ENCODE measurements around the gene CLSTN2.

The CLSTN2 gene

DNA sequence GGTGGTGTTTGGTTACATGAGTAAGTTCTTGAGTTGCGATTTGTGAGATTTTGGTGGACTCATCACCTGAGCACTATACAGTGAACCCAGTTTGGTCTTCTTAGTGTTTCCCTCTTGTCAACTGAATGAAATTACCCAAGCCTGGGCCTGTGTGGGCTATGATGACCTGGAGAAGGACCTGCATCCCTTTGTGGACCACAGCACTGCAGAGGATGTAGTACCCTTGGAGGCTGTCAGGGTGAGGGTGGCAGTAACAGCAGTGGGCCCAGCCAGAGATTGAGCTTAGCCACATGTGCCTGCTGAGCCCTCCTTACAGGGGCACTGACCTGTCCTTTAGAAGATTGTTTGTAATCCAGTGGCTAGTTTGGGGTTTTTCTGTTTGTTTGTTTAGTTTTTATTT lies 492.8 kb downstream of the CLSTN2 start:
- in situ Hi-C loops (cut with HindIII; ENCODE audit: low sequenced_read_pairs): no loop called here
- no peak overlapping the region for H3K4me3 ChIP-seq (ENCODE audit: low read depth, low read length)
- TF ChIP-seq, protein P1, sequence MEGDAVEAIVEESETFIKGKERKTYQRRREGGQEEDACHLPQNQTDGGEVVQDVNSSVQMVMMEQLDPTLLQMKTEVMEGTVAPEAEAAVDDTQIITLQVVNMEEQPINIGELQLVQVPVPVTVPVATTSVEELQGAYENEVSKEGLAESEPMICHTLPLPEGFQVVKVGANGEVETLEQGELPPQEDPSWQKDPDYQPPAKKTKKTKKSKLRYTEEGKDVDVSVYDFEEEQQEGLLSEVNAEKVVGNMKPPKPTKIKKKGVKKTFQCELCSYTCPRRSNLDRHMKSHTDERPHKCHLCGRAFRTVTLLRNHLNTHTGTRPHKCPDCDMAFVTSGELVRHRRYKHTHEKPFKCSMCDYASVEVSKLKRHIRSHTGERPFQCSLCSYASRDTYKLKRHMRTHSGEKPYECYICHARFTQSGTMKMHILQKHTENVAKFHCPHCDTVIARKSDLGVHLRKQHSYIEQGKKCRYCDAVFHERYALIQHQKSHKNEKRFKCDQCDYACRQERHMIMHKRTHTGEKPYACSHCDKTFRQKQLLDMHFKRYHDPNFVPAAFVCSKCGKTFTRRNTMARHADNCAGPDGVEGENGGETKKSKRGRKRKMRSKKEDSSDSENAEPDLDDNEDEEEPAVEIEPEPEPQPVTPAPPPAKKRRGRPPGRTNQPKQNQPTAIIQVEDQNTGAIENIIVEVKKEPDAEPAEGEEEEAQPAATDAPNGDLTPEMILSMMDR (IDR thresholded peaks at IDR 0.05; ENCODE audit: low read depth, low read length): no peak
- DNase-seq (ENCODE audit: low read depth, low spot score): no peak

DNA sequence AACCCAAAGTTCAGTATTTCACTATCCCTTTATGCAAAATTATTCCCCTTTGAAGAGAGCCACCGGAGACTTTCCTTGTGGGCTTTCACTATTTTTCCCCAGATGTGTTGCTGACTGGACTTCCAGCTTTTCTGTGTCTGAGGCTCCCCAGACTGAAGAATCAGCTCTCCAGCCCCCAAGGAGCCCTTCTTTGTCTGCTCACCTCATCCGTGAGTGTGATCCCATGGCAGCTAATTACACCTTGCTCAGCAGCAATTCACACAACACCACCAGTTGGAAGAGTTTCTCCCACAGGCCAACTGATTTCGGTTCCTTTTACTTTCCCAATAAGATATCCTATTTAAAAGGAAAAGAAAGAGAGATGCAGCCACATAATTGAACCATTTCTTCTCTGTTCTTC lies 493.4 kb downstream of the CLSTN2 start:
- DNase-seq (ENCODE audit: low read depth, low spot score): no peak
- TF ChIP-seq, protein P1 (IDR thresholded peaks at IDR 0.05; ENCODE audit: low read depth, low read length): no peak
- in situ Hi-C loops (cut with HindIII; ENCODE audit: low sequenced_read_pairs): no loop called here

DNA sequence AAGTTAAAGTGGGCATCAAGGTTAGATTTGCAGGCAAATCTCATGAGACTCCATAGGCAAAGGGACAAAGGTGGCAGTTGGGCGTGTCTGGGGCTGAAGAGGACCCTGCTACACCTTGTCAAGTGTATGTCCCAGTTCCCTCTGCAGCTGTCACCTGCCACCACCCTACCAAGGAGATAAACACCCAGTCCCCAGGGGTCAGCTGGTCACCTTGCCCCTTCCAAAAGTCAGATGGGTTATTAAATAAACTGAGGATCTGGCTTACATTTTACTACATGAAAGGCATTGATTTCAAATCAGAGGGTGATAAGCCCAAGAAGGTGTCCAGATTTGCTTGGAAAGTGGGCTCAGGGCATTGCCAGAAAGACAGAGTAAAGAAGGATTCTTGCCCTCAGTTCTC lies 494.8 kb downstream of the CLSTN2 start:
- DNase-seq (ENCODE audit: low read depth, low spot score): no peak
- in situ Hi-C loops (cut with HindIII; ENCODE audit: low sequenced_read_pairs): no loop called here
- no peak overlapping the region for H3K4me3 ChIP-seq (ENCODE audit: low read depth, low read length)
- TF ChIP-seq, protein P1 (IDR thresholded peaks at IDR 0.05; ENCODE audit: low read depth, low read length): no peak

More for the DNA sequence above, 493.4 kb downstream of the CLSTN2 start:
- no peak overlapping the region for H3K4me3 ChIP-seq (ENCODE audit: low read depth, low read length)

DNA sequence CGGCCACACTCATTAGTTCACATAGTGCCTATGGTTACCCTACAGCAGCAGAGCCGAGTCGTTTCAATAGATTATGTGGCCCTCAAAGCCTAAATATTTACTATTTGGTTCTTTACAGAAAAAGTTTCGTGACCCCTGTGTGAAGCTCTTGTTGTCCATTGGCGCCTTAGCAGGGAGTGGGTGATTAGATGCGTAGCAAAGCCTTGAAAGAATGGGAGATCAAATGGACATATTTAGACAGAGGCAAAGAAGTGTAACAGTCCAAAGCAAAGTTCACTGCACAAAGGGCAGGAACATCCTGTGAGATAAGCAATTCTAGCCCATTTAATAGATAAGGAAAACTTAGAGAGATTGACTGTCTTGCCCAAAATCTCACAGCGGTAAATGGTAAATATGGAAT lies 495.5 kb downstream of the CLSTN2 start:
- in situ Hi-C loops (cut with HindIII; ENCODE audit: low sequenced_read_pairs): no loop called here
- H3K4me3 ChIP-seq (ENCODE audit: low read depth, low read length): no peak overlapping the region
- TF ChIP-seq, protein P1 (IDR thresholded peaks at IDR 0.05; ENCODE audit: low read depth, low read length): no peak
- DNase-seq (ENCODE audit: low read depth, low spot score): no peak

DNA sequence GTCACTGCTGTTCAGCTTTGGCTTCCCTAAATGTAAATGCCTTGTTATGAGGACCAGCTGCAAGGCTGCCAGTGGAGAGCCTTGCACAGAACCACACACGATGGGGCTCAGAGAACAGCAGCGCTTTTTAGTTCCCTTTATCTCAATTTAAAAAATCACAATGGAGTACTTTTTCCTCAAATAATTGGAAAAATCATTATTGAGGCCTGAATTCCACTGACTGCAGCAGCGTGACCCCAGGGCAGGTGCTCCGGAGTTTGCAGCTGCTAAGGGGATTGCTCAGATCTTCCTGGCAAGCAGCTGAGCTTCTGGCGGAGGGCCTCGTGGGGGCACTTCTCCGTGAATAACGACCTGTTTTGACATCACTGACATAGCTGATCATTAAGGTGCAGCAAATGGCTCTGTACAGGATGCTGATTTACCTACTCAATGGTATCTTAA lies 497.3 kb downstream of the CLSTN2 start:
- DNase-seq (ENCODE audit: low read depth, low spot score): peak; percentile 24
- in situ Hi-C loops (cut with HindIII; ENCODE audit: low sequenced_read_pairs): no loop called here
- TF ChIP-seq, protein P1 (IDR thresholded peaks at IDR 0.05; ENCODE audit: low read depth, low read length): no peak
- no peak overlapping the region for H3K4me3 ChIP-seq (ENCODE audit: low read depth, low read length)

DNA sequence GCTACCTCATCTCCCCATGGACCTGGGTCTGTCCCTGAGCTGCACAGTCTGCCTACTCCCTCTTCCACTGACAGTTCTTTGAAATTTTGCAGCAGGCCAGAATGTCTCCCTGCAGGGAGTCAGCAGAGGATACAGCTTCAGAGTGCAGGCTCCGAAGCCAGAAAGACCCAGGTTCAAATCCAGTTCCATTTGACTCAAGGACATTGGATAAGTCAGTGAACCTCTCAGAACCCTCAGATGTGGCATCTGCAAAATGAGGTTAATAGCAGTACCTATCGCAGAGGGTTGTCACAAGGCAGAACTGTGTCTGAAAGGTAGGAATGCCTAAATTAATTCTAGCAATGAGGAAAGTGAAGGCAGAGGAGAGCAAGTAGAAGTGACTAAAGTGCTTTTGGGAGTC lies 498.4 kb downstream of the CLSTN2 start:
- H3K4me3 ChIP-seq (ENCODE audit: low read depth, low read length): no peak overlapping the region
- TF ChIP-seq, protein P1 (IDR thresholded peaks at IDR 0.05; ENCODE audit: low read depth, low read length): no peak
- DNase-seq (ENCODE audit: low read depth, low spot score): no peak
- in situ Hi-C loops (cut with HindIII; ENCODE audit: low sequenced_read_pairs): no loop called here

Data from astrocyte of the spinal cord (primary cell).